ENCODE measurements around the gene ZNF335.
"Not testable (repeated sequence)": the region's sequence is repeated elsewhere in the genome, so short reads cannot be mapped to it uniquely, and the experiment has no call there.

The ZNF335 gene

GRCh38 chr20:46000262-46000996 is 28.4 kb upstream of the ZNF335 start:
- no peak for DNase-seq (ENCODE audit: low spot score)
- TF ChIP-seq, protein P1, sequence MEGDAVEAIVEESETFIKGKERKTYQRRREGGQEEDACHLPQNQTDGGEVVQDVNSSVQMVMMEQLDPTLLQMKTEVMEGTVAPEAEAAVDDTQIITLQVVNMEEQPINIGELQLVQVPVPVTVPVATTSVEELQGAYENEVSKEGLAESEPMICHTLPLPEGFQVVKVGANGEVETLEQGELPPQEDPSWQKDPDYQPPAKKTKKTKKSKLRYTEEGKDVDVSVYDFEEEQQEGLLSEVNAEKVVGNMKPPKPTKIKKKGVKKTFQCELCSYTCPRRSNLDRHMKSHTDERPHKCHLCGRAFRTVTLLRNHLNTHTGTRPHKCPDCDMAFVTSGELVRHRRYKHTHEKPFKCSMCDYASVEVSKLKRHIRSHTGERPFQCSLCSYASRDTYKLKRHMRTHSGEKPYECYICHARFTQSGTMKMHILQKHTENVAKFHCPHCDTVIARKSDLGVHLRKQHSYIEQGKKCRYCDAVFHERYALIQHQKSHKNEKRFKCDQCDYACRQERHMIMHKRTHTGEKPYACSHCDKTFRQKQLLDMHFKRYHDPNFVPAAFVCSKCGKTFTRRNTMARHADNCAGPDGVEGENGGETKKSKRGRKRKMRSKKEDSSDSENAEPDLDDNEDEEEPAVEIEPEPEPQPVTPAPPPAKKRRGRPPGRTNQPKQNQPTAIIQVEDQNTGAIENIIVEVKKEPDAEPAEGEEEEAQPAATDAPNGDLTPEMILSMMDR (IDR thresholded peaks at IDR 0.05; ENCODE audit: extremely low read depth, missing control alignments) = no peak

- no peak for DNase-seq (ENCODE audit: low spot score)
- TF ChIP-seq, protein P1 (IDR thresholded peaks at IDR 0.05; ENCODE audit: extremely low read depth, missing control alignments) = no peak
Observed at GRCh38 chr20:45999557-46000261, 27.7 kb upstream of the ZNF335 start.

DNA sequence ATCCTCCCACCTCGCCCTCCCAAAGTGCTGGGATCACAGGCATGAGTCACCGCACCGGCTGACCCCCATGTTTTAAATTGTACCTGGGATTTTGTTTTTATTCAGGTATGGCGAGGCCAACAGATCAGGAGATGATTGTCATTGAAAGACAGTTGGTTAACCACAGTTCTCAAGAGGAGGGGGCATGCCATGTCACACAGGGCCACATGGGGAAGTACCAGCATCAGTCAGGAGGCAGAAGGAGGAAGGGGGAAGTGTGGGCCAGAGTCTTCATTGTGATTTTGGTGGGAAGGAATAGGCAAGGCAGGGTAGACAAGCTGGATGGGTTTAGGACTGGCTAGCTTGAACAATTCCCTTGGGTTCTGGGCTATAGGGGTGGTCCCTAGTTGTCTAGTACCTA is 26.8 kb upstream of the ZNF335 start:
- no peak for DNase-seq (ENCODE audit: low spot score)
- TF ChIP-seq, protein P1 (IDR thresholded peaks at IDR 0.05; ENCODE audit: extremely low read depth, missing control alignments) = no peak

DNA sequence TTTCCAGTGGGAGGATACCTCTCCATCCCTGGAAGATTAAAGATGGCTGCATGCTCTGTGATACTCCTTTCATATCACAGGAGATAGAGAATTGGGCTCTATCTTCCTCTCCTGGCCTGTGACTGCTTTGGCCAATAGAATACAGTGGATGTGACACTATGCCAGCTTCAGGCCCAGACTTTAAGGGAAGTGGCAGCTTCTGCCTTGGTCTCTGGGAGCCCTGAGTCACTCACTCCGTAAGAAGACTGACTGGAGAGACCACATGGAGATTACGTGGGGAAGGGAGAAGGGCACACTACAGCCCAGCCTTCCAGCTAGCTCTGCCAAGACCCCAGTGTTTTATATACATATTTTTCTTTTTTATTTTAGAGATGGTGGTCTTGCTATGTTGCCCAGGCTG is 26.3 kb upstream of the ZNF335 start:
- no peak for DNase-seq (ENCODE audit: low spot score)

DNA sequence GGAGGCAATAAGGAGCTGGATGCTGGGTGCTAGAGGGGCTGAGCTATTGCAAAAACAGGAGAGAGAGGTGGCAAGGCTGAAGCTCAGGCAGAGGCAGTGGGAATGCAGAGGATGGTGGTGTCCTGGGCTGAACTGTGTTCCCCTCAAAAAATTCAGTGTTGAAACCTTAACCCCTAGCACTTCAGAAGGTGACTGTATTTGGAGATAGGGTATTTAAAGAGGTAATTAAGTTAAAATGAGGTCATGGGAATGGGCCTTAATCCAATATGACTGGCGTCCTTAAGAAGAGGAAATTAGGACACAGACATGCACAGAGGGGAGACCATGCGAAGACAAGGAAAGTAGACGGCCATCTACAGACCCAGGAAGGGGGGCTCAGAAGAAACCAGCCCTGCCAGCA is 25.2 kb upstream of the ZNF335 start:
- TF ChIP-seq, protein P1 (IDR thresholded peaks at IDR 0.05; ENCODE audit: extremely low read depth, missing control alignments) = no peak
- no peak for DNase-seq (ENCODE audit: low spot score)

More for the DNA sequence above, 26.3 kb upstream of the ZNF335 start:
- TF ChIP-seq, protein P1 (IDR thresholded peaks at IDR 0.05; ENCODE audit: extremely low read depth, missing control alignments) = no peak

DNA sequence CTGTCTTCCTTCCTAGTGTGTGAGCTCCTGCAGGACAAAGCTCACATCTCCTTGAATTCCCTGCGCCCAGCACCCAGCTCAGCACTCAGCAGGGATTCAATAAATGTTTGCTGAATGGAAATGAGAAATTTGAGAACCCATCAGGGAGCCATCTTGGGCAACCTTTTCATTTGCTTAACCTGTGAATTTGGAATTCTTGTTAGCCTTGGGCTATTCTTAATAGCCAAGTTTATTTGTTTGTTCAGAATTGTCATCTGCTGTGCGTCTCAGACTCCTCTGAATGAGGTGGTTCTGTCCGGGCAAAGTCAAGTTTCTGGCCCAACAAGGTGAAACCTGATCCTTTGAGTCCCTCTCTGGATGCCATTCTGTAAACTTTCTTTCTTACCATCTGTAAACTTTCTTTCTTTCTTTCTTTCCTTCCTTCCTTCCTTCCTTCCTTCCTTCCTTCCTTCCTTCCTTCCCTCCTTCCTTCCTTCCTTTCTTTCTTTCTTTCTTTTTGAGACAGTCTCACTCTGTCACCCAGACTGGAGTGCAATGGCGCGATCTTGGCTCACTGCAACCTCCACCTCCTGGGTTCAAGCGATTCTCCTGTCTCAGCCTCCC is 23.6 kb upstream of the ZNF335 start:
- DNase-seq (ENCODE audit: low spot score) = not testable (repeated sequence)

DNA sequence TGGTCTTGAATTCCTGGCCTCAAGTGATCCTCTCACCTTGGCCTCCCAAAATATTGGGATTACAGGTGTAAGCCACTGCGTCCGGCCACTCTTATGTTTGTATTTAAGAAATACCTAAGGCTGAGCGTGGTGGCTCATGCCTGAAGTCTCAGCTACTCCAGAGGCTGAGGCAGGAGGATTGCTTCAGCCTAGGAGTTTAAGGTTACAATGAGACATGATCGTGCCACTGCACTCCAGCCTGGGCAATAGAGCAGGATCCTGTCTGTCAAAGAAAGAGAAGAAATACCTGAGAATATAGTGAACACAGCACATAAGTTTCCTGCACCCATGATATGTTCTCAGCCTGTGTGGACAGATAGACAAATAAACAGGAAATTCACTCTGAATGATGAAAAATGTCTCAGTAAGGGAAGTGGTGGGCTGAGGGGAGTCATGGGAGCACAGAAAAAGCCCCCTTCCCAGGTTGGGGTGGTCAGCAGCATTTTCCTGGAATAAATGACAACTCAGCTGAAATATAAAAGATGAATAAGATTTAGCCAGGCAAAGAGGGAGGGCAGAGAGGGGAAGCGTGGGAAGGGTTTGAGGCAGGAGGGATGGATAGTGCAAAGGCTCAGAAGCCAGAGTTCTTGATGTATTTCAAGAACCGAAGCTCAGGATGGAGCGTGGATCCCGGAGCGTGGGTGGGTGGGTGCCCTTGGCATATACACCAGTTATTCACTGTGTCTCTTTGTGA is 22.9 kb upstream of the ZNF335 start:
- no peak for DNase-seq (ENCODE audit: low spot score)
- TF ChIP-seq, protein P1 (IDR thresholded peaks at IDR 0.05; ENCODE audit: extremely low read depth, missing control alignments) = no peak

All from GM20000 (cell line).